GM18508 (cell line): ENCODE results near the gene ZC2HC1C.
"Not testable (repeated sequence)": the region's sequence is repeated elsewhere in the genome, so short reads cannot be mapped to it uniquely, and the experiment has no call there.

ENCODE experiments used
- ATAC-seq: cut with Tn5 transposase; IDR thresholded peaks from one replicate; pipeline ENCODE4 v1.9.1; 2021; ENCODE audit warnings: moderate number of reproducible peaks; ENCODE audit not compliant: insufficient read depth, unreplicated experiment

Gene ZC2HC1C

GRCh38 chr14:75090353-75090752, 20.9 kb downstream of the ZC2HC1C start:
- no peak for ATAC-seq

GRCh38 chr14:75091251-75091650, 21.8 kb downstream of the ZC2HC1C start:
- no peak for ATAC-seq

- ATAC-seq: no peak
Observed at GRCh38 chr14:75092698-75093097, 23.3 kb downstream of the ZC2HC1C start.

GRCh38 chr14:75094896-75095295, 25.5 kb downstream of the ZC2HC1C start:
- no peak for ATAC-seq

- no peak for ATAC-seq
Observed at GRCh38 chr14:75095690-75096089, 26.2 kb downstream of the ZC2HC1C start.

GRCh38 chr14:75096959-75097358, 27.5 kb downstream of the ZC2HC1C start:
- ATAC-seq: no peak

- no peak for ATAC-seq
Observed at GRCh38 chr14:75098212-75098611, 28.8 kb downstream of the ZC2HC1C start.

- ATAC-seq: no peak
Observed at GRCh38 chr14:75098682-75099081, 29.2 kb downstream of the ZC2HC1C start.

GRCh38 chr14:75101491-75101890, 32.0 kb downstream of the ZC2HC1C start:
- ATAC-seq: no peak

- ATAC-seq: no peak
Observed at GRCh38 chr14:75107186-75107585, 37.7 kb downstream of the ZC2HC1C start.

- ATAC-seq: no peak
Observed at GRCh38 chr14:75109877-75110276, 40.4 kb downstream of the ZC2HC1C start.

GRCh38 chr14:75113932-75114539, 44.6 kb downstream of the ZC2HC1C start:
- no peak for ATAC-seq

- no peak for ATAC-seq
Observed at GRCh38 chr14:75119056-75119455, 49.6 kb downstream of the ZC2HC1C start.

GRCh38 chr14:75120541-75121291, 51.3 kb downstream of the ZC2HC1C start:
- no peak for ATAC-seq

GRCh38 chr14:75121552-75121951, 52.1 kb downstream of the ZC2HC1C start:
- no peak for ATAC-seq

GRCh38 chr14:75123991-75124390, 54.5 kb downstream of the ZC2HC1C start:
- ATAC-seq: no peak

GRCh38 chr14:75125617-75126016, 56.2 kb downstream of the ZC2HC1C start:
- ATAC-seq: no peak

GRCh38 chr14:75126121-75126544, 56.7 kb downstream of the ZC2HC1C start:
- ATAC-seq: no peak

- ATAC-seq: no peak
Observed at GRCh38 chr14:75126679-75127473, 57.4 kb downstream of the ZC2HC1C start, which contains the start of gene NEK9. TSS of gene NEK9 (minus strand) at chr14:75127048. CDS start at chr14:75126921, 127 bp downstream.

GRCh38 chr14:75127474-75127820, 58.0 kb downstream of the ZC2HC1C start:
- not testable (repeated sequence) for ATAC-seq
